SK-N-SH treated with all-trans-retinoic acid at 6 μM for 48 hours (cell line): ENCODE data around the gene TARS2.

ENCODE experiments used
- ATAC-seq: fragments of 200-7000 bp; cut with Tn5 transposase; 3 replicates; pipeline ENCODE4 v1.9.1; 2020; ENCODE audit warnings: mild to moderate bottlenecking, moderate library complexity
- ARNTL ChIP-seq: fragments of 450-650 bp; formaldehyde crosslinking; IDR thresholded peaks from 2 replicates; pipeline ENCODE4 v1.5.0; 2020; ENCODE audit warnings: low read depth, mild to moderate bottlenecking, moderate library complexity, borderline replicate concordance
- CSDC2 ChIP-seq: fragments of 250-450 bp; sonication (Bioruptor Pico); IDR thresholded peaks from 2 replicates; pipeline ENCODE4 v1.5.0; 2020; ENCODE audit warnings: mild to moderate bottlenecking, moderate library complexity
- CSRNP3 ChIP-seq: fragments of 250-450 bp; sonication (Bioruptor Pico); IDR thresholded peaks from 2 replicates; pipeline ENCODE4 v1.5.1; 2021; ENCODE audit warnings: mild to moderate bottlenecking, moderate library complexity
- ISL1 ChIP-seq: fragments of 250-450 bp; sonication (Bioruptor Pico); IDR thresholded peaks from 2 replicates; pipeline ENCODE4 v2.1.2; 2022; ENCODE audit warnings: mild to moderate bottlenecking, moderate library complexity
- OSR1 ChIP-seq: fragments of 250-450 bp; sonication (Bioruptor Pico); IDR thresholded peaks from 2 replicates; pipeline ENCODE4 v1.8.0; 2022; ENCODE audit warnings: moderate library complexity, mild to moderate bottlenecking, inconsistent platforms
- PATZ1 ChIP-seq: fragments of 250-450 bp; sonication (Bioruptor Pico); IDR thresholded peaks from 2 replicates; pipeline ENCODE4 v1.8.0; 2020; ENCODE audit warnings: mild to moderate bottlenecking, moderate library complexity, borderline replicate concordance
- POU6F1 ChIP-seq: fragments of 250-450 bp; sonication (Bioruptor Pico); IDR thresholded peaks from 2 replicates; pipeline ENCODE4 v1.8.0; 2021; ENCODE audit warnings: low read depth, mild to moderate bottlenecking, moderate library complexity, borderline replicate concordance
- PPARA ChIP-seq: fragments of 250-450 bp; sonication (Bioruptor Pico); IDR thresholded peaks from 2 replicates; pipeline ENCODE4 v1.5.0; 2020; ENCODE audit warnings: mild to moderate bottlenecking, borderline replicate concordance
- SNAI2 ChIP-seq: fragments of 250-450 bp; sonication (Bioruptor Pico); IDR thresholded peaks from 2 replicates; pipeline ENCODE4 v1.5.0; 2020; ENCODE audit warnings: mild to moderate bottlenecking, moderate library complexity
- TCF4 ChIP-seq: fragments of 250-450 bp; sonication (Bioruptor Pico); IDR thresholded peaks from 2 replicates; pipeline ENCODE4 v1.8.0; 2021; ENCODE audit warnings: mild to moderate bottlenecking, moderate library complexity, borderline replicate concordance
- TOX ChIP-seq: fragments of 250-450 bp; sonication (Bioruptor Pico); IDR thresholded peaks from 2 replicates; pipeline ENCODE4 v1.8.0; 2021; ENCODE audit warnings: mild to moderate bottlenecking, moderate library complexity, borderline replicate concordance
- TSHZ2 ChIP-seq: fragments of 250-450 bp; sonication (Bioruptor Pico); IDR thresholded peaks from 2 replicates; pipeline ENCODE4 v1.5.0; 2020; ENCODE audit warnings: mild to moderate bottlenecking, moderate library complexity
- ZFP3 ChIP-seq: fragments of 250-450 bp; sonication (Bioruptor Pico); IDR thresholded peaks from 2 replicates; pipeline ENCODE4 v1.5.0; 2020; ENCODE audit warnings: mild to moderate bottlenecking, moderate library complexity
- ZNF565 ChIP-seq: fragments of 450-650 bp; formaldehyde crosslinking; conservative IDR thresholded peaks from 2 replicates; pipeline ENCODE4 v1.5.0; 2020; ENCODE audit warnings: low read depth, mild to moderate bottlenecking, moderate library complexity
- ZNF70 ChIP-seq: fragments of 450-650 bp; formaldehyde crosslinking; IDR thresholded peaks from 2 replicates; pipeline ENCODE4 v1.5.0; 2020; ENCODE audit warnings: mild to moderate bottlenecking, moderate library complexity
- ZNF8 ChIP-seq: fragments of 450-650 bp; formaldehyde crosslinking; IDR thresholded peaks from 2 replicates; pipeline ENCODE4 v1.5.0; 2020; ENCODE audit warnings: mild to moderate bottlenecking, moderate library complexity

The TARS2 gene

GRCh38 chr1:150505431-150505830, 18.2 kb downstream of the TARS2 start (continued):
- TF ChIP-seq TSHZ2 (CRISPR knock-in tag), result no peak
- TF ChIP-seq CSDC2, result no peak
- TF ChIP-seq PPARA (CRISPR knock-in tag), result no peak
- TF ChIP-seq ZNF565, result no peak

GRCh38 chr1:150507912-150508864, 21.0 kb downstream of the TARS2 start, which contains the start of gene ECM1:
TSS of gene ECM1 (plus strand) at chr1:150508109. CDS start at chr1:150508210, 101 bp downstream.
- TF ChIP-seq OSR1 (no peak), ARNTL (CRISPR knock-in tag) (no peak), ISL1 (no peak)
- ATAC-seq, result peak; percentile 96

GRCh38 chr1:150508982-150509381, 21.8 kb downstream of the TARS2 start:
- no peak; the same call in 2 of the 3 replicates for ATAC-seq
- no peak for TF ChIP-seq ZNF8 (CRISPR knock-in tag)
- no peak for TF ChIP-seq ZFP3
- no peak for TF ChIP-seq PATZ1 (CRISPR knock-in tag)
- no peak for TF ChIP-seq ARNTL (CRISPR knock-in tag)
- no peak for TF ChIP-seq TSHZ2 (CRISPR knock-in tag)
- TF ChIP-seq PPARA (CRISPR knock-in tag), result no peak
- TF ChIP-seq ISL1, result no peak
- no peak for TF ChIP-seq CSRNP3 (CRISPR knock-in tag)
- no peak for TF ChIP-seq TCF4
- no peak for TF ChIP-seq TOX (CRISPR knock-in tag)
- no peak for TF ChIP-seq POU6F1 (CRISPR knock-in tag)
- no peak for TF ChIP-seq ZNF70 (CRISPR knock-in tag)
- no peak for TF ChIP-seq SNAI2 (CRISPR knock-in tag)
